ENCODE data around the gene DDX31.

DNA sequence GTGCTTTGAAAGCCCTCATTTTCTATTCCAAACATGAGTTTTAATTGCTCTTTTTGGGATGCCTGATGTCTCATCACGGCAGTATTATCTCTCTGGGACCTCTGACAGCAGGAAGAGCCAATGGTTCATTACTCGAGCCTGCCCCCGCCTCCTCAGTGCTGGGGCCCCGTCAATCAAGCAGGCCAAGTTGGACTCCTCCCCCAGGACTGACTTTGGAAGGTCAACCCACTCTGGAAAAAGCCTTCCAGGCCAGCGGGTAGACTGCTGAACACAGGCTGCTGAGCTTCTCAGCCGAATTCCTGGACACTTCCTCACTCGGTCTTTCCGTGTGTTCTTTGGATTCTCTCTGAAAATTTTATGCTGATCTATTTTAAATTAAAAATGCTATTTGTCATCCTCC lies 96.9 kb downstream of the DDX31 start:
- TF ChIP-seq POLR2AphosphoS2 (IDR thresholded peaks at IDR 0.05; ENCODE audit: low read length) (no peak), ATF7 (IDR thresholded peaks at IDR 0.05) (no peak), LARP7 (IDR thresholded peaks at IDR 0.05) (no peak), POLR2A (conservative IDR thresholded peaks at IDR 0.05) (no peak), ZNF24 (IDR thresholded peaks at IDR 0.05) (no peak), ATF1 (CRISPR knock-in tag; IDR thresholded peaks at IDR 0.05) (no peak), ATF1 (tag; IDR thresholded peaks at IDR 0.05) (no peak)
- TF ChIP-seq, protein P1, sequence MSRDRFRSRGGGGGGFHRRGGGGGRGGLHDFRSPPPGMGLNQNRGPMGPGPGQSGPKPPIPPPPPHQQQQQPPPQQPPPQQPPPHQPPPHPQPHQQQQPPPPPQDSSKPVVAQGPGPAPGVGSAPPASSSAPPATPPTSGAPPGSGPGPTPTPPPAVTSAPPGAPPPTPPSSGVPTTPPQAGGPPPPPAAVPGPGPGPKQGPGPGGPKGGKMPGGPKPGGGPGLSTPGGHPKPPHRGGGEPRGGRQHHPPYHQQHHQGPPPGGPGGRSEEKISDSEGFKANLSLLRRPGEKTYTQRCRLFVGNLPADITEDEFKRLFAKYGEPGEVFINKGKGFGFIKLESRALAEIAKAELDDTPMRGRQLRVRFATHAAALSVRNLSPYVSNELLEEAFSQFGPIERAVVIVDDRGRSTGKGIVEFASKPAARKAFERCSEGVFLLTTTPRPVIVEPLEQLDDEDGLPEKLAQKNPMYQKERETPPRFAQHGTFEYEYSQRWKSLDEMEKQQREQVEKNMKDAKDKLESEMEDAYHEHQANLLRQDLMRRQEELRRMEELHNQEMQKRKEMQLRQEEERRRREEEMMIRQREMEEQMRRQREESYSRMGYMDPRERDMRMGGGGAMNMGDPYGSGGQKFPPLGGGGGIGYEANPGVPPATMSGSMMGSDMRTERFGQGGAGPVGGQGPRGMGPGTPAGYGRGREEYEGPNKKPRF (IDR thresholded peaks at IDR 0.05; ENCODE audit: low read depth, low read length), result no peak
- TF ChIP-seq, protein P2, sequence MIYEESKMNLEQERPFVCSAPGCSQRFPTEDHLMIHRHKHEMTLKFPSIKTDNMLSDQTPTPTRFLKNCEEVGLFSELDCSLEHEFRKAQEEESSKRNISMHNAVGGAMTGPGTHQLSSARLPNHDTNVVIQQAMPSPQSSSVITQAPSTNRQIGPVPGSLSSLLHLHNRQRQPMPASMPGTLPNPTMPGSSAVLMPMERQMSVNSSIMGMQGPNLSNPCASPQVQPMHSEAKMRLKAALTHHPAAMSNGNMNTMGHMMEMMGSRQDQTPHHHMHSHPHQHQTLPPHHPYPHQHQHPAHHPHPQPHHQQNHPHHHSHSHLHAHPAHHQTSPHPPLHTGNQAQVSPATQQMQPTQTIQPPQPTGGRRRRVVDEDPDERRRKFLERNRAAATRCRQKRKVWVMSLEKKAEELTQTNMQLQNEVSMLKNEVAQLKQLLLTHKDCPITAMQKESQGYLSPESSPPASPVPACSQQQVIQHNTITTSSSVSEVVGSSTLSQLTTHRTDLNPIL (CRISPR knock-in tag; IDR thresholded peaks at IDR 0.05), result no peak
- TF ChIP-seq, protein P3, sequence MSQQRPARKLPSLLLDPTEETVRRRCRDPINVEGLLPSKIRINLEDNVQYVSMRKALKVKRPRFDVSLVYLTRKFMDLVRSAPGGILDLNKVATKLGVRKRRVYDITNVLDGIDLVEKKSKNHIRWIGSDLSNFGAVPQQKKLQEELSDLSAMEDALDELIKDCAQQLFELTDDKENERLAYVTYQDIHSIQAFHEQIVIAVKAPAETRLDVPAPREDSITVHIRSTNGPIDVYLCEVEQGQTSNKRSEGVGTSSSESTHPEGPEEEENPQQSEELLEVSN (IDR thresholded peaks at IDR 0.05; ENCODE audit: borderline replicate concordance in 1 of 2, extremely low read depth in 1 of 2, insufficient read depth in 1 of 2, insufficient read length in 1 of 2, low read depth in 1 of 2, low read length in 1 of 2, poor library complexity in 1 of 2, severe bottlenecking in 1 of 2), result no peak
